GM12891 (cell line): Measurements from ENCODE around the gene GPX4.

Source experiments
- DNase-seq: peaks from one replicate; pipeline ENCODE4 v3.0.0; 2011; ENCODE audit warnings: low spot score; ENCODE audit not compliant: insufficient read length
- FAIRE-seq: peaks from 2 replicates; lab custom pipeline; 2011; peaks lifted over from hg19 to GRCh38; lab: Jason Lieb, UNC
- PAX5 ChIP-seq: IDR thresholded peaks from 2 replicates; pipeline ENCODE4 v1.6.1; 2011; ENCODE audit warnings: low read length, moderate library complexity, mild to moderate bottlenecking; ENCODE audit not compliant: insufficient read depth, severe bottlenecking
- POLR2A ChIP-seq: IDR thresholded peaks from 2 replicates; pipeline ENCODE4 v1.6.1; 2011; ENCODE audit warnings: low read depth, low read length, control low read depth
- POLR2AphosphoS5 ChIP-seq: IDR thresholded peaks from 2 replicates; pipeline ENCODE4 v1.6.1; 2011; ENCODE audit warnings: low read depth, low read length, control low read depth
- POU2F2 ChIP-seq: IDR thresholded peaks from 2 replicates; pipeline ENCODE4 v1.6.1; 2011; ENCODE audit warnings: low read depth, mild to moderate bottlenecking, control low read depth, low read length, moderate library complexity
- SPI1 ChIP-seq: IDR thresholded peaks from 2 replicates; pipeline ENCODE4 v1.6.1; 2011; ENCODE audit warnings: low read depth, low read length, control low read depth
- TAF1 ChIP-seq: IDR thresholded peaks from 2 replicates; pipeline ENCODE4 v1.6.1; 2011; ENCODE audit warnings: low read depth, low read length, control low read depth

GPX4 gene

GRCh38 chr19:1068009-1069001 is 35.5 kb upstream of the GPX4 start:
- TF ChIP-seq TAF1: no peak
- peak; percentile 95 for FAIRE-seq
- no peak for DNase-seq

- no peak for TF ChIP-seq POLR2A
- TF ChIP-seq POU2F2: peak; percentile 60; the same call in 1 of the 2 replicates
- 0 out of 2 replicates have a peak, but pooled peaks have one; percentile 29 for TF ChIP-seq TAF1
- no peak for TF ChIP-seq PAX5
- peak; percentile 84 for TF ChIP-seq SPI1
- 0 out of 2 replicates have a peak, but pooled peaks have one; percentile 24 for TF ChIP-seq POLR2AphosphoS5
- FAIRE-seq (no peak), DNase-seq (no peak)
Measured at GRCh38 chr19:1069009-1069779, 34.6 kb upstream of the GPX4 start.

- no peak for FAIRE-seq
- DNase-seq: no peak
- TF ChIP-seq TAF1: no peak
- TF ChIP-seq SPI1: no peak
- TF ChIP-seq POLR2AphosphoS5: no peak
- TF ChIP-seq POU2F2: no peak
- TF ChIP-seq POLR2A: no peak
- no peak for TF ChIP-seq PAX5
Measured at GRCh38 chr19:1070576-1070930, 33.2 kb upstream of the GPX4 start.

GRCh38 chr19:1070931-1071791 is 32.6 kb upstream of the GPX4 start:
- DNase-seq (no peak), FAIRE-seq (no peak)
- TF ChIP-seq POU2F2 (no peak), POLR2A (no peak), PAX5 (no peak), POLR2AphosphoS5 (no peak), SPI1 (no peak), TAF1 (no peak)

GRCh38 chr19:1072371-1073015 is 31.3 kb upstream of the GPX4 start:
- DNase-seq (no peak), FAIRE-seq (no peak)
- TF ChIP-seq SPI1 (no peak), TAF1 (no peak), POLR2AphosphoS5 (no peak), POLR2A (no peak), POU2F2 (no peak), PAX5 (no peak)

GRCh38 chr19:1073063-1073955 is 30.5 kb upstream of the GPX4 start:
- TF ChIP-seq POU2F2 (no peak), TAF1 (no peak), PAX5 (no peak), POLR2A (no peak), POLR2AphosphoS5 (no peak), SPI1 (no peak)
- DNase-seq (no peak), FAIRE-seq (no peak)

- TF ChIP-seq POLR2AphosphoS5: no peak
- TF ChIP-seq POU2F2: no peak
- FAIRE-seq (no peak), DNase-seq (no peak)
Measured at GRCh38 chr19:1073956-1074517, 29.8 kb upstream of the GPX4 start.
